Transverse colon (tissue), 4 donors: ENCODE results near the gene CSNK1A1L. TPM values are rescaled to one million over a fixed set of nuclear protein-coding genes. Genes with fewer than 3 reads are reported as not detected.
A peak's percentile ranks its signal among the peaks of the same experiment; 100 is the strongest.
"Not testable (repeated sequence)": the region's sequence is repeated elsewhere in the genome, so short reads cannot be mapped to it uniquely, and the experiment has no call there.

Source experiments
- DNase-seq: peaks from one replicate; pipeline ENCODE4 v3.0.0-alpha.2; 2019
- H3K27ac ChIP-seq, 4 donors: fragments of 200-600 bp; sonication (generic); 2 replicates each; pipeline ENCODE4 v1.5.1; 2016 to 2018; ENCODE audit warnings: inconsistent platforms in 4 of 4
- H3K27me3 ChIP-seq: fragments of 200-600 bp; sonication (generic); 2 replicates; pipeline ENCODE4 v1.5.1; 2017; ENCODE audit warnings: inconsistent platforms
- H3K36me3 ChIP-seq, 4 donors: fragments of 200-600 bp; sonication (generic); 2 replicates each; pipeline ENCODE4 v1.5.1; 2017 to 2019; ENCODE audit warnings: inconsistent platforms in 4 of 4
- H3K4me1 ChIP-seq, 4 donors: fragments of 200-600 bp; sonication (generic); 2 replicates each; pipeline ENCODE4 v1.5.1; 2017 to 2020; ENCODE audit warnings: inconsistent platforms in 4 of 4
- H3K4me3 ChIP-seq, 4 donors: fragments of 200-600 bp; sonication (generic); 1 replicate in 1 of 4; 2 replicates in 3 of 4; pipeline versions ENCODE4 v1.5.1 to v1.6.1; 2017 to 2019; ENCODE audit warnings: inconsistent platforms in 4 of 4
- H3K9me3 ChIP-seq, 2 donors: fragments of 200-600 bp; sonication (generic); 2 replicates each; pipeline ENCODE4 v1.5.1; 2017 to 2019; ENCODE audit warnings: inconsistent platforms in 2 of 2
- CTCF ChIP-seq, 5 experiments: fragments of 200-600 bp in 3 of 5; fragments of 450-650 bp in 2 of 5; sonication (generic) in 3 of 5; IDR thresholded peaks; 1 replicate in 2 of 5; 2 replicates in 3 of 5; pipeline ENCODE4 v1.5.1; 2016 to 2017; ENCODE audit warnings: antibody characterized with exemption in 5 of 5, inconsistent platforms in 3 of 5, mild to moderate bottlenecking in 2 of 5, moderate library complexity in 1 of 5
- EP300 ChIP-seq: sonication (generic); formaldehyde crosslinking; IDR thresholded peaks from one replicate; pipeline ENCODE4 v1.6.1; 2017; ENCODE audit warnings: antibody characterized with exemption, low read depth
- POLR2A ChIP-seq: fragments of 450-650 bp; IDR thresholded peaks from one replicate; pipeline ENCODE4 v1.6.1; 2016; ENCODE audit warnings: antibody characterized with exemption, mild to moderate bottlenecking, moderate library complexity
- POLR2AphosphoS5 ChIP-seq, 3 donors: sonication (generic); formaldehyde crosslinking; IDR thresholded peaks; one replicate each; pipeline ENCODE4 v1.6.1; 2016; ENCODE audit warnings: antibody characterized with exemption in 3 of 3
- WGBS, 2 donors: methylation state at CpG; one replicate each; pipeline ENCODE4 v1.1.5; 2018; ENCODE audit warnings: low coverage in 1 of 2; 5-methylcytosine and 5-hydroxymethylcytosine counted together
- in situ Hi-C, 4 donors: fragments of 200-750 bp; cut with MboI; loops; one replicate each; pipeline versions ENCODE4 v1.15.0 to v1.15.1; 2017; ENCODE audit warnings: low sequenced_read_pairs in 3 of 4, low pct_ligation_motif_present in 1 of 4, low pct_unique_long_range_greater_than_20kb in 1 of 4
- intact Hi-C: fragments of 100-400 bp; cut with DNase I; formaldehyde crosslinking; loops from one replicate; pipeline ENCODE4 v1.15.1; 2023; ENCODE audit warnings: low total_unique reads
- total RNA-seq, 4 donors: library from RNA; depleted of rRNA; stranded (reverse); fragments of >200 nt; gene quantifications; one replicate each; pipeline ENCODE4 v1.1.0, GENCODE V29; 2016

Gene CSNK1A1L
- total RNA-seq, 4 donors from 2014 or later = not detected

- no peak for DNase-seq
- Histone ChIP-seq H3K36me3 (no peaks in the 10 kb centered on the region), H3K27me3 (peaks cover 10% of the 10 kb centered on the region), H3K4me3 (no peak overlapping the region), H3K27ac (no peak overlapping the region), H3K4me1 (no peaks in the 10 kb centered on the region), H3K9me3 (no peaks in the 10 kb centered on the region)
- no peak for TF ChIP-seq POLR2A
- no peak for TF ChIP-seq POLR2AphosphoS5 (IDR thresholded peaks at IDR 0.05)
- TF ChIP-seq CTCF (IDR thresholded peaks at IDR 0.05) = no peak
- no peak for TF ChIP-seq EP300
- intact Hi-C loops (no loop called here), in situ Hi-C loops (loop anchor here in 1 of 4 donors (25.0 kb wide), 1 partner anchor 1296 kb away; no protein-coding TSS in a partner anchor)
- 84 to 100% methylated on average over 2 to 6 of the region's 6 CpGs for whole genome bisulfite sequencing, 2 donors
Observed at GRCh38 chr13:37065890-37066526, 39.5 kb downstream of the CSNK1A1L start.

GRCh38 chr13:37059848-37060192, 45.6 kb downstream of the CSNK1A1L start:
- Histone ChIP-seq H3K4me3 (peak overlapping the region; percentile 18 to 91 (median 87)), H3K27me3 (peaks cover 10% of the 10 kb centered on the region), H3K9me3 (no peaks in the 10 kb centered on the region), H3K4me1 (peaks cover 11 to 21% (median 17%) of the 10 kb centered on the region in 4 donors), H3K36me3 (no peaks in the 10 kb centered on the region), H3K27ac (peak overlapping the region; percentile 91 to 96 (median 94))
- TF ChIP-seq EP300 (no peak), CTCF (IDR thresholded peaks at IDR 0.05) (no peak), POLR2AphosphoS5 (IDR thresholded peaks at IDR 0.05) (no peak), POLR2A (no peak)
- in situ Hi-C loops = loop anchor here in 1 of 4 donors (25.0 kb wide), 1 partner anchor 1302 kb away; no protein-coding TSS in a partner anchor
- intact Hi-C loops = no loop called here
- WGBS, 2 donors = 13 to 19% methylated on average over 9 to 10 of the region's 10 CpGs
- DNase-seq = no peak

GRCh38 chr13:37058910-37059847, 46.3 kb downstream of the CSNK1A1L start, which contains the start of gene SUPT20H:
TSS of gene SUPT20H (minus strand) at chr13:37059688. CDS start at chr13:37051490, 8,198 bp downstream.
- in situ Hi-C loops (loop anchor here in 1 of 4 donors (25.0 kb wide), 1 partner anchor 1303 kb away; no protein-coding TSS in a partner anchor), intact Hi-C loops (no loop called here)
- H3K27me3 ChIP-seq = peaks cover 6% of the 10 kb centered on the region
- H3K9me3 ChIP-seq = no peaks in the 10 kb centered on the region
- no peaks in the 10 kb centered on the region for H3K36me3 ChIP-seq
- H3K27ac ChIP-seq = peak within 1 kb of the TSS; percentile 91 to 96 (median 94)
- DNase-seq = peak; percentile 96
- peak within 1 kb of the TSS; percentile 85 to 91 (median 88) for H3K4me3 ChIP-seq
- peaks cover 11 to 21% (median 17%) of the 10 kb centered on the region in 4 donors for H3K4me1 ChIP-seq
- WGBS, 2 donors = 0 to 4% methylated on average over 16 to 59 of the region's 75 CpGs
- TF ChIP-seq EP300 = no peak
- peak; percentile 92 for TF ChIP-seq POLR2A
- peak; percentile 90 to 97 (median 96) for TF ChIP-seq POLR2AphosphoS5 (IDR thresholded peaks at IDR 0.05)
- peak in 1 of 5 experiments; percentile 18 for TF ChIP-seq CTCF (IDR thresholded peaks at IDR 0.05)

- H3K36me3 ChIP-seq, DNase-seq, H3K4me3 ChIP-seq, H3K27ac ChIP-seq, H3K27me3 ChIP-seq, intact Hi-C loops, H3K9me3 ChIP-seq: not testable (repeated sequence)
- 74 to 75% methylated on average over 2 of the region's 2 CpGs for WGBS, 2 donors
- in situ Hi-C loops = loop anchor here in 1 of 4 donors (25.0 kb wide), 1 partner anchor 1306 kb away; no protein-coding TSS in a partner anchor
- H3K4me1 ChIP-seq = peaks cover 11 to 29% (median 20%) of the 10 kb centered on the region in 4 donors
Observed at GRCh38 chr13:37056228-37056627, 49.2 kb downstream of the CSNK1A1L start.

Other genes starting within 250 kb of the CSNK1A1L start
- 10 to 100 TPM in 2 of 4 donors, 1 to 10 TPM in 2; 4.0 to 19.8 (median 9.8) TPM for gene SMAD9, start 185.4 kb downstream of the CSNK1A1L start, total RNA-seq
- gene ALG5, start 106.3 kb downstream of the CSNK1A1L start, total RNA-seq = 10 to 100 TPM in 2 of 4 donors, 1 to 10 TPM in 2; 3.8 to 33.8 (median 14.1) TPM
- gene EXOSC8, start 104.9 kb downstream of the CSNK1A1L start, total RNA-seq = 10 to 100 TPM in 2 of 4 donors, 1 to 10 TPM in 2; 3.2 to 36.2 (median 12.9) TPM
- gene SUPT20H, start 46.0 kb downstream of the CSNK1A1L start, total RNA-seq = 10 to 100 TPM; 28.4 to 67.6 (median 45.3) TPM